UCSD-AML1 (cell line): ENCODE measurements around the gene SEL1L.
A peak's percentile ranks its signal among the peaks of the same experiment; 100 is the strongest.
"Not testable (repeated sequence)": the region's sequence is repeated elsewhere in the genome, so short reads cannot be mapped to it uniquely, and the experiment has no call there.

Experiments used
- DNase-seq: peaks from one replicate; lab custom pipeline; 2025; ENCODE audit not compliant: unreplicated experiment; lab: John Stamatoyannopoulos, UW

Gene SEL1L

DNA sequence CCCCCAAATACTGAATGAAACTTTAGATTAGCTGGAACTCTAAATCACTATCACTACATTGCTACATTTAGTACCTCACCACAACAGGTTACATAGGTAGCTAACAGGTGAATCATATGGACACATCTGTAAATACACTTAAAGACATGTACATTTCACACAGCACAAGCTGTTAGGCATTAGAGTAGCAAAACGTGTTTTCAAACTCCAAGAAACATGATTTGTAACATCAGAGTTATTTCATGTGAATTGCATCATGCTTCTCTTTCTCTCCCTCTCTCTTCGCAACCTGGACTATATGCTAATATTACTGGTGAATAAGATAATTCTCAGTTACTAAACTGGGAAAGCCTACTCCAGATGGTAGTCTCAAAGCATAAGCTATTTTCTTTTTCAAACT is 4.3 kb downstream of the SEL1L start:
- DNase-seq = no peak

DNA sequence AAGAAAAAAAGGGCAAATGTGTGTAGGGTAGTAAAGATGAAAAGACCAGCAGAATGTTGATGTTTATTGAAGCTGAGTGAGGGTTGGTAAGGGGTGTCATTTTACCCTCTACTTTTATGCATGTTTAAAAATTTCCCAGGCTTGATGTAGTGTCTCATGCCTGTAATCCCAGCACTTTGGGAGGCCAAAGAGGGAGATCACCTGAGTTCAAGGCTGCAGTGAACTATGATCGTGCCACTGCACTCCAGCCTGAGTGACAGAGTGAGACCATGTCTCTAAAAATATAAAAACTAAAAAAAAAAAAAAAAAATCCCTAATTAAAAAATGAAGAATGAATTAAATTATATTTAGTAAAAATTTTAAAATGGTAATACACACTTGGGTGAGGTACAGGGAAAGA is 8.5 kb downstream of the SEL1L start:
- no peak for DNase-seq

DNA sequence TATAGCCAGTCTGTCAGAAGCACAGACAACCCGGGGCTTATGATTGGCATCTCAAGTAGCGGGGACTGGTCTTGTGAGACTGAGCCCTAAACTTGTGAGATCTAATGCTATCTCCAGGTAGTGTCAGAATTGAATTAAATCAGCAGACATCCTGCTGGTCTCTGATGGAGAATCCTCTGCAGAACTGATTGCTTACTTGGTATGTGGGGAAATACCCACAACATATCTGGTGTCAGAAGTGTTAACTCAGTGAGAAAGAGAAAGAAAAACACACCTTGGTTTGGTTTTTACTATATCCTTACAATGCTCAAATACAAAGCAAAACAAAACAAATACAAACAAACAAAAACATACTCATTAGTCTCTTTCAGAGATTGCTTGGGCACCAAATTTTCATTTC is 10.0 kb downstream of the SEL1L start:
- no peak for DNase-seq

GRCh38 chr14:81523016-81523415 is 10.6 kb downstream of the SEL1L start:
- no peak for DNase-seq

GRCh38 chr14:81521356-81521755 is 12.3 kb downstream of the SEL1L start:
- no peak for DNase-seq

GRCh38 chr14:81519200-81520011 is 14.2 kb downstream of the SEL1L start:
- DNase-seq = peak; percentile 21

DNA sequence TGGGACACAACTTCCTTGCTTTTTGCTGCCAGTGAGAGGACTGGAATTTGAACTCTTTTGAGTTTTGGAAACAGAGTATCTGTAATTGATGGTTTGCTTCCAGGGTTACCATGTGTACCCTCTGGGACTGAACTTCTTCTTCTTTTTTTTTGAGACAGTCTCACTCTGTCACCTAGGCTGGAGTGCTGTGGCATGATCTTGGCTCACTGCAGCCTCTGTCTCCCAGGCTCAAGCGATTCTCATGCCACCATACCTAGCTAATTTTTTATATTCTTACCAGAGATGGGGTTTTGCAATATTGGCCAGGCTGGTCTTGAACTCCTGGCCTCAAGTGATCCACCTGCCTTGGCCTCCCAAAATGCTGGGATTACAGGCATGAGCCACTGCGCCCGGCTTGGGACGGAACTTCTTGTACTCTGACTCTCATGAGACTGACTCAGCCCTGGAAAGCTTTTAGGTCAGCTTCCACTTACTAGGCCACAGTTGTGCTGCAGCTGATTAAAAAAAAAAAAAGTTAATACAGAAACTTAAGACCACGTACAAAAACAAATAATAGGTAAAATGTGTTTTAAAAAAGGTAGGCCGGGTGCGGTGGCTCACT is 15.8 kb downstream of the SEL1L start:
- DNase-seq = no peak

GRCh38 chr14:81516986-81517797 is 16.5 kb downstream of the SEL1L start:
- no peak for DNase-seq

DNA sequence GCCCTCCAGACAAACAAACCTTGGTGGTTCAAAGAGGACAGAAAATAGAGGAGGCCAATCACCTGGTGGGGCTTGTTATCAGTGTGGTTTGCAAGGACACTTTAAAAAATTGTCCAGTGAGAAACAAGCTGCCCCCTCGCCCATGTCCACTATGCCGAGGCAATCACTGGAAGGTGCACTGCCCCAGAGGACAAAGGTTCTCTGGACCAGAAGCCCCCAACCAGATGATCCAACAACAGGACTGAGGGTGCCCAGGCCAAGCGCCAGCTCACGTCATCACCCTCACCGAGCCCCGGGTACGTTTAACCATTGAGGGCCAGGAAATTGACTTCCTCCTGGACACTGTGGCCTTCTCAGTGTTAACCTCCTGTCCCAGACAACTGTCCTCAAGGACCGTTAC is 17.7 kb downstream of the SEL1L start:
- not testable (repeated sequence) for DNase-seq

DNA sequence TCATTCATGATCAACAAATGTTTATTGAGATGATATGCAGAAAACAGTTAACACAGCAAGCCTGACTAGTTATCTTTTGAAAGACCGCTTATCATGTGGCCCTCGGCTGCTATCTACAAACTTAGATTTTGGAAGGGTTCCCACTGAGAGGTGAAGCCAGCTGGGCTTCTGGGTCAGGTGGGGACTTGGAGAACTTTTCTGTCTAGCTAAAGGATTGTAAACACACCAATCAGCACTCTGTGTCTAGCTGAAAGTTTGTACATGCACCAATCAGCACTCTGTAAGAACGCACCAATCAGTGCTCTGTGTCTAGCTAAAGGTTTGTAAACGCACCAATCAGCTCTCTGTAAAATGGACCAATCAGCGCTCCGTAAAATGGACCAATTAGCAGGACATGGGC is 20.8 kb downstream of the SEL1L start:
- DNase-seq = not testable (repeated sequence)

DNA sequence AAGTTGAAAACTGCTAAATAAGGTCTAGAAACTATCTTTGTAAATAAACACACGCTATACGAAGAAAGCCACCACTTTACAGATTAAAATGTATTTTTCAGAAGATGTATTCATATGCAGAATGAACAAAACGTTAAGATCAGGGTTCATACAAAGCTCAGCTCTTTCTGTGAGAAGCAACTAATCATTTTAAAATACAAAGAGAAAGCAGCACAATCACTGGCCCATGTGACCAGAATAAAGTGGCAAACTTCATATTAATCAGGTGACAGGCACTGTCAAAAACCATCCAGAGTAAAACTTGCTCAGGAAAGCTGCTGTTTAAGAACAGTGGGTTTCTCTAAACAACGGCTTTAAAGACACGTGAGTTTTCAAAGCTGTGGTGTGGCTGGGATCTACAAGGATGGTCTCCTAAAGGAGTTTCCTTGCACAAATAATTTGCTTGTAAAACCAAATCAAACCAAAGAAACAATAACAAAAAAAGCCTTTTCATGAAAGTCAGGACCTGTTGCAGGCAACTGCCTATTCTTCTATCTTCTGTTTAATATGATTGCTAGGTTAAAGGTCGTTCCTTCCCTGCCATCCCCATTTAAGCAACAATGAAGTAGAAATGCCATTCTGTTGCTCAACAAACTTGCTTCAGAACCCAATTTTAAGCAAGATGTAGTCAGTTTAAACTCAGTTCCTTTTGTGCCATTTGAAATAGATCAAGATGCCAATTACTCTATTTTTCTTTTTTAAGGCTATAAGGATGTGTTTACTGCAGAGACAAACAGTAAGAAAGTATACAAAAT is 22.3 kb downstream of the SEL1L start:
- no peak for DNase-seq

- no peak for DNase-seq
Measured at GRCh38 chr14:81509838-81510452, 23.7 kb downstream of the SEL1L start.

DNA sequence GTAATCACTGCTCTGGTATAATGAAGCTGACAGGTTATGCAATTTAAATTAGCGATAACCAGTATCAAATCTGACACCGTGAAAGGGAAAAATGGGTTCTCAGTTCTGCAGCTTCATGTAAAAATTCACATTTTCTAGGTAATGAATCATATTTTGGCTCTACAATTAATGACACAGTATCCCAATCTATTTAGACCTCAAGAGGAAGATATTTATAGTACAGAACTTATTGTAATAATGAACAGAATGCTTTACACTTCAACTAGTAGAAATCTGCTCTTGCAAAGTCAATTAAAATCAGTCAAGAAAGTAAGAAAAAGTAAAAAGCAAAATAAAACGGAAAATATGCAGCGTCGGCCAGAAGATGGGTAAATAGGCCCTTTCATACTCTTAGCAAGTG is 24.3 kb downstream of the SEL1L start:
- DNase-seq = no peak

- no peak for DNase-seq
Measured at GRCh38 chr14:81506487-81506886, 27.2 kb downstream of the SEL1L start.

DNA sequence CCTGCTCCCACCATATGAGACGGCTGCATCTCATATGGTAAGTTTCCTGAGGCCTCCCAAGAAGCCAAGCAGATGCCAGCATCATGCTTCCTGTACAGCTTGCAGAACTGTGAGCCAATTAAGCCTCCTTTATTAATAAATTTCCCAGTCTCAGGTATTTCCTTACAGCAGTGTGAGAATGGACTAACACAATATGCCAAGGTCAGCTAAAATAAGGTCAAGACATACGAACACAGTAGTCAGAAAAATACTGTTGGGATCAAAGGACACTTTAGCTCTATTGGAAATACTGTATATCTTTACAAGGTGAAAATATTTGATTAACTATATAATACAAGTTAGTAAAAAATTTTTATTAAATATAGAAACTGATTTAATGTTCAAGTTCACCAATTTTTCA is 28.8 kb downstream of the SEL1L start:
- no peak for DNase-seq

DNA sequence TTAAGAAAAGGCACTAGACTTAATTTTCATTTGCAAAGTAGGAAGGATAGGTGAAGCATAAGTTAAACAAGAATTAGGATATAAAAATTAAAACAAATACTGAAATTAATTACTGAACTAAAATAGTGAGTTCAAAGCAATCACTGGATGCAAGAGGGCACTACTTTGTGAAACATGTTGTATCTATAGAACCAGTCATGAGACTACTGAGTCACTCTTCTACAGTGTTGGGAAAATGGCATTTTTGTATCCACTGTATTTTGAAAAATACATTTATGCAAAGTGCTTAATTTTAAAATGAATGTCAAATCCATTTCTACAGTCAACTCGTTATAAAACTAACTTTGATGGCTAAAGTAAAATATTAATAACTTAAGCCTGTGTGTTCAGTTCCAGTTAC is 47.9 kb downstream of the SEL1L start:
- DNase-seq = no peak

DNA sequence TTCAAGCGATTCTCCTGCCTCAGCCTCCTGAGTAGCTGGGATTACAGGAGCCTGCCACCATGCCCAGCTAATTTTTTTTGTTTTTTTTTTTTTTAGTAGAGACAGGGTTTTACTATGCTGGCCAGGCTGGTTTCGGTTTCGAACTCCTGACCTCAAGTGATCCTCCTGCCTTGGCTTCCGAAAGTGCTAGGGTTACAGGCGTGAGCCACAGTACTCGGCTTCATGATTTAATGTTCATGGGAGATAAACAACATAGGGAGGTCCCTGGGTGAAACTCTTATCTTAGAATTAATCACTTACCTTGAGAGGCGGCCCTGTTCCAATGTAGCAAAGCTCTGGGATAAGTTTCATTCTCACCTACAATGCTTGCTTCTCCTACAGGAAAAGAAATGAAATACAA is 48.3 kb downstream of the SEL1L start:
- DNase-seq = no peak

GRCh38 chr14:81484120-81484519 is 49.5 kb downstream of the SEL1L start:
- no peak for DNase-seq

DNA sequence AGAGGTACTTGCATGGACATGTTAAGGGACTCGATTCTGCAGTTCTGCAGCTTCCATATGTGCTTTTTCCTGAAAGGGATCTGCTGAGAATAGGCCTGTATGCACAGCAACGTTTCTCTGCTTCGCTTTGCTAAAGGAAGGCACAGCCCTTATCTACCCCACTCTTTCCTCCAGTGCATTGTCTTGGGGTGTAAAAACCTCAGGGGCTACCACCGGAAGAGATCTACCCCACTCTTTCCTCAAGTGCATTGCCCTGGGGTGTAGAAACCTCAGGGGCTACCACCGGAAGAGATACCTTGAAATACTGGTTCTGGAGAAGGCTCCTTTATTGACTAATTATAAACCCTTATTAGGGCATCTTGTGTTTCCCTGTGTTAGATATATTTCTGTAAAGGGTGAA is 52.9 kb downstream of the SEL1L start:
- no peak for DNase-seq

DNA sequence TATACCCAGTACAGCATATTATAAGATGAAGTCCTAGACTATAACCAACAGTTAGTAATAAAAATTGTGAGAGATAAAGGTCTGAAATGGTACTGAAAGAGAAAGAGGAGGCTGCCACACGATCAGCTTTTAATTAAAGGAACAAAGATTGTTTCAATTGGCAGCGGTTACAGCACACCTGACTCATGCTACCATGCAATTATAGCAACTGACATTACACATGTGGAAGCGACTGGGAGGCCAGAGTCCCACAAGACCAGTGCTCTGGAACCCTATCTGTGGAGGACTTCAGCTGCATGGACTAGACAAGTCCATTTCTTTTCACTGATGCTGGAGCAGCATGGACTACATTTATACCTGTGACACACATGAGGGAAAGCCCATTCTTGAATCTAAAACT is 55.2 kb downstream of the SEL1L start:
- DNase-seq = no peak

DNA sequence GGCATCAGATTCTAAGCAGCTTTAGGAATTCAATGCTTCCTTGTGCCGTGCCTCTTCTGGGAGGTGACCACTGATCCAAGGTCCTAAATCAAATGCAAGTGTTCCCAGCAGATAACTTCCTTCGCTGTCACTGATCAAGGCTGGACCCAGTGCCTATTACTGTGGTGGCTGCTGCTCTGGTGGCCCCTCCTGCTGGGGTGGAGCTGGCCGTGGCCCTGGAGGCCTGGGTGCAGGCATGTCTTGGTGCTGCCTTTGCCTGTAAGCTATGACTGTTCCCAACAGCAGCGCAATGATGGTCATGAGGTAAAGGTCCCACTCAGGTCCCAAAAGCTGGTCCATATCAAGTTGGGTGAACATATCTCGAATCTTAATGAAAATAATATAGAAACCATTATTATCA is 56.8 kb downstream of the SEL1L start:
- no peak for DNase-seq
